ENCODE data around the gene CAMK4. TPM values are rescaled to one million over a fixed set of nuclear protein-coding genes. Genes with fewer than 3 reads are reported as not detected.

Gene CAMK4
- total RNA-seq, 1 donor from 2014 or later, result 3.8 TPM

- Histone ChIP-seq H3K27me3 (ENCODE audit: insufficient read depth, low read length) (no peaks in the 10 kb centered on the region), H4K20me1 (ENCODE audit: insufficient read depth, low read length) (no peaks in the 10 kb centered on the region), H3K4me2 (ENCODE audit: low read length) (no peak overlapping the region), H3K9ac (ENCODE audit: low read length) (no peak overlapping the region), H2AFZ (ENCODE audit: low read depth, low read length) (no peak overlapping the region), H3K9me3 (ENCODE audit: insufficient read depth, low read depth, low read length) (no peaks in the 10 kb centered on the region), H3K36me3 (ENCODE audit: insufficient read depth, low read length) (no peaks in the 10 kb centered on the region), H3K4me3 (ENCODE audit: insufficient read depth, low read depth, low read length) (no peak overlapping the region), H3K4me1 (ENCODE audit: insufficient read depth, low read length) (no peaks in the 10 kb centered on the region), H3K79me2 (ENCODE audit: insufficient read depth, low read length) (no peaks in the 10 kb centered on the region), H3K27ac (ENCODE audit: low read depth, low read length) (no peak overlapping the region)
- Mint-ChIP-seq H3K27me3 (ENCODE audit: low read depth, unreplicated experiment) (no peaks in the 10 kb centered on the region), H3K36me3 (ENCODE audit: low read depth, unreplicated experiment) (no peaks in the 10 kb centered on the region), H3K27ac (ENCODE audit: unreplicated experiment) (no peak overlapping the region), H3K9me3 (ENCODE audit: unreplicated experiment) (no peaks in the 10 kb centered on the region), H3K4me3 (ENCODE audit: unreplicated experiment) (no peak overlapping the region), H3K4me1 (ENCODE audit: low read depth, unreplicated experiment) (peaks cover 4% of the 10 kb centered on the region)
- FAIRE-seq (no peak), DNase-seq (ENCODE audit: low read depth) (no peak)
- TF ChIP-seq CTCF (IDR thresholded peaks at IDR 0.05; ENCODE audit: insufficient read depth, low read depth, low read length), result no peak
- no peak for TF ChIP-seq EZH2 (IDR thresholded peaks at IDR 0.05; ENCODE audit: insufficient read depth, low read length)
Observed at GRCh38 chr5:111469903-111470302, 245.7 kb downstream of the CAMK4 start.

DNA sequence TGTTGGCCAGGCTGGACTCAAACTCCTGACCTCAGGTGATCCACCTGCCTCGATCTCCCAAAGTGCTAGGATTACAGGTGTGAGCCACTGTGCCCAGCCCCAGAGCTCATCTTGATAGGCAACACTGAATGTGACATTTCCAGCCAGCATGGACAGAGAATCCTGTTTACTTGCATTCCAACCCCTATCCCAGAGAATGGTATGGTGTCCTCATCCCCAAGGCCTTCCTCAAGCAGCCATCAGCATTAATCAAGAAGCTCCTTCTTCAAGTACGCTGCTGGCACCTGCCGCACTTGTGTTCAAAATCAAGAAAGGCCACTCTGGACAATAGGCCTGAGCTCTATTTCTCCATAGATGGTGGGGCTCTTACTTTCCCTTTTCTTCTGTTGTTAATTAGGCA is 247.9 kb downstream of the CAMK4 start:
- Histone ChIP-seq H3K9ac (ENCODE audit: low read length) (no peak overlapping the region), H2AFZ (ENCODE audit: low read depth, low read length) (no peak overlapping the region), H3K36me3 (ENCODE audit: insufficient read depth, low read length) (no peaks in the 10 kb centered on the region), H4K20me1 (ENCODE audit: insufficient read depth, low read length) (no peaks in the 10 kb centered on the region), H3K79me2 (ENCODE audit: insufficient read depth, low read length) (no peaks in the 10 kb centered on the region), H3K4me1 (ENCODE audit: insufficient read depth, low read length) (no peaks in the 10 kb centered on the region), H3K27me3 (ENCODE audit: insufficient read depth, low read length) (no peaks in the 10 kb centered on the region), H3K9me3 (ENCODE audit: insufficient read depth, low read depth, low read length) (no peaks in the 10 kb centered on the region), H3K27ac (ENCODE audit: low read depth, low read length) (no peak overlapping the region), H3K4me3 (ENCODE audit: insufficient read depth, low read depth, low read length) (no peak overlapping the region), H3K4me2 (ENCODE audit: low read length) (no peak overlapping the region)
- DNase-seq (ENCODE audit: low read depth) (no peak), FAIRE-seq (no peak)
- Mint-ChIP-seq H3K27ac (ENCODE audit: unreplicated experiment) (no peak overlapping the region), H3K9me3 (ENCODE audit: unreplicated experiment) (no peaks in the 10 kb centered on the region), H3K36me3 (ENCODE audit: low read depth, unreplicated experiment) (no peaks in the 10 kb centered on the region), H3K4me3 (ENCODE audit: unreplicated experiment) (no peak overlapping the region), H3K27me3 (ENCODE audit: low read depth, unreplicated experiment) (no peaks in the 10 kb centered on the region), H3K4me1 (ENCODE audit: low read depth, unreplicated experiment) (peaks cover 4% of the 10 kb centered on the region)
- no peak for TF ChIP-seq CTCF (IDR thresholded peaks at IDR 0.05; ENCODE audit: insufficient read depth, low read depth, low read length)
- no peak for TF ChIP-seq EZH2 (IDR thresholded peaks at IDR 0.05; ENCODE audit: insufficient read depth, low read length)

GRCh38 chr5:111472579-111472978 is 248.4 kb downstream of the CAMK4 start:
- H3K79me2 ChIP-seq (ENCODE audit: insufficient read depth, low read length), result no peaks in the 10 kb centered on the region
- Mint-ChIP-seq H3K36me3 (ENCODE audit: low read depth, unreplicated experiment) (no peaks in the 10 kb centered on the region), H3K4me1 (ENCODE audit: low read depth, unreplicated experiment) (peaks cover 4% of the 10 kb centered on the region), H3K27me3 (ENCODE audit: low read depth, unreplicated experiment) (no peaks in the 10 kb centered on the region), H3K27ac (ENCODE audit: unreplicated experiment) (no peak overlapping the region), H3K4me3 (ENCODE audit: unreplicated experiment) (no peak overlapping the region), H3K9me3 (ENCODE audit: unreplicated experiment) (no peaks in the 10 kb centered on the region)
- H3K9ac ChIP-seq (ENCODE audit: low read length), result no peak overlapping the region
- H3K9me3 ChIP-seq (ENCODE audit: insufficient read depth, low read depth, low read length), result no peaks in the 10 kb centered on the region
- TF ChIP-seq EZH2 (IDR thresholded peaks at IDR 0.05; ENCODE audit: insufficient read depth, low read length) (no peak), CTCF (IDR thresholded peaks at IDR 0.05; ENCODE audit: insufficient read depth, low read depth, low read length) (no peak)
- H3K36me3 ChIP-seq (ENCODE audit: insufficient read depth, low read length), result no peaks in the 10 kb centered on the region
- H4K20me1 ChIP-seq (ENCODE audit: insufficient read depth, low read length), result no peaks in the 10 kb centered on the region
- no peak overlapping the region for H3K27ac ChIP-seq (ENCODE audit: low read depth, low read length)
- no peaks in the 10 kb centered on the region for H3K4me1 ChIP-seq (ENCODE audit: insufficient read depth, low read length)
- no peak overlapping the region for H3K4me2 ChIP-seq (ENCODE audit: low read length)
- DNase-seq (ENCODE audit: low read depth), result no peak
- no peak overlapping the region for H3K4me3 ChIP-seq (ENCODE audit: insufficient read depth, low read depth, low read length)
- no peak for FAIRE-seq
- no peaks in the 10 kb centered on the region for H3K27me3 ChIP-seq (ENCODE audit: insufficient read depth, low read length)
- H2AFZ ChIP-seq (ENCODE audit: low read depth, low read length), result no peak overlapping the region
